ENCODE measurements around the gene GMPR2. TPM values are rescaled to one million over a fixed set of nuclear protein-coding genes. Genes with fewer than 3 reads are reported as not detected.

The GMPR2 gene
- total RNA-seq, 1 experiment from 2014 or later = 56.9 TPM

GRCh38 chr14:24186831-24187538 lies 45.7 kb upstream of the GMPR2 start:
- Histone ChIP-seq H3K27me3 (ENCODE audit: low read length) (no peaks in the 10 kb centered on the region), H2AFZ (ENCODE audit: low read length) (no peak overlapping the region), H3K36me3 (ENCODE audit: low read depth, low read length) (peaks cover 24% of the 10 kb centered on the region; the same call in 1 of the 2 replicates), H3K4me2 (ENCODE audit: low read length) (peak overlapping the region; percentile 86), H3K9me3 (ENCODE audit: low read length) (no peaks in the 10 kb centered on the region), H3K9ac (ENCODE audit: low read length) (no peak overlapping the region), H3K9me2 (replicated peaks; ENCODE audit: low read length) (no peaks in the 10 kb centered on the region), H3K79me2 (ENCODE audit: low read length) (peaks cover 34% of the 10 kb centered on the region), H3F3A (ENCODE audit: low read length, unreplicated experiment) (no peaks in the 10 kb centered on the region), H4K20me1 (ENCODE audit: low read length) (no peaks in the 10 kb centered on the region), H3K27ac (ENCODE audit: low read length) (no peak overlapping the region), H3K4me3 (ENCODE audit: low read length) (peak overlapping the region; percentile 76; the same call in 1 of the 2 replicates), H3K4me1 (ENCODE audit: insufficient read depth, low read length) (peaks cover 8% of the 10 kb centered on the region)
- BruUV-seq (replicated peaks) = no TSS peak
- no peak for DNase-seq
- intact Hi-C loops (cut with micrococcal nuclease) = no loop called here
- ATAC-seq = no peak
- TF ChIP-seq CTCF (conservative IDR thresholded peaks at IDR 0.05; ENCODE audit: low read depth, low read length) = no peak
- TF ChIP-seq EZH2phosphoT487 (IDR thresholded peaks at IDR 0.05; ENCODE audit: borderline replicate concordance, low read length) = no peak
- no peak for TF ChIP-seq EZH2 (IDR thresholded peaks at IDR 0.05; ENCODE audit: low read length, unreplicated experiment)
- POLR2A ChIA-PET (ENCODE audit: unreplicated experiment) = no interaction called here
- CTCF ChIA-PET = no interaction called here

GRCh38 chr14:24187539-24187915 lies 45.2 kb upstream of the GMPR2 start:
- ATAC-seq (no peak), DNase-seq (no peak)
- Histone ChIP-seq H3K4me2 (ENCODE audit: low read length) (peak overlapping the region; percentile 86), H3K4me1 (ENCODE audit: insufficient read depth, low read length) (peaks cover 8% of the 10 kb centered on the region), H3K27me3 (ENCODE audit: low read length) (no peaks in the 10 kb centered on the region), H3K9me3 (ENCODE audit: low read length) (no peaks in the 10 kb centered on the region), H3K9ac (ENCODE audit: low read length) (peak overlapping the region; percentile 90), H3K79me2 (ENCODE audit: low read length) (peaks cover 39% of the 10 kb centered on the region), H3K36me3 (ENCODE audit: low read depth, low read length) (peaks cover 24% of the 10 kb centered on the region; the same call in 1 of the 2 replicates), H3F3A (ENCODE audit: low read length, unreplicated experiment) (no peaks in the 10 kb centered on the region), H3K27ac (ENCODE audit: low read length) (no peak overlapping the region), H2AFZ (ENCODE audit: low read length) (no peak overlapping the region), H3K4me3 (ENCODE audit: low read length) (peak overlapping the region; percentile 76), H3K9me2 (replicated peaks; ENCODE audit: low read length) (no peaks in the 10 kb centered on the region), H4K20me1 (ENCODE audit: low read length) (no peaks in the 10 kb centered on the region)
- POLR2A ChIA-PET (ENCODE audit: unreplicated experiment) = no interaction called here
- intact Hi-C loops (cut with micrococcal nuclease) = no loop called here
- CTCF ChIA-PET = no interaction called here
- no peak for TF ChIP-seq EZH2 (IDR thresholded peaks at IDR 0.05; ENCODE audit: low read length, unreplicated experiment)
- TF ChIP-seq CTCF (conservative IDR thresholded peaks at IDR 0.05; ENCODE audit: low read depth, low read length) = no peak
- TF ChIP-seq EZH2phosphoT487 (IDR thresholded peaks at IDR 0.05; ENCODE audit: borderline replicate concordance, low read length) = no peak
- no TSS peak for BruUV-seq (replicated peaks)
